GM04503 (cell line): ENCODE measurements around the gene CRCP.
"Not testable (repeated sequence)": the region's sequence is repeated elsewhere in the genome, so short reads cannot be mapped to it uniquely, and the experiment has no call there.

ENCODE experiments used
- DNase-seq: peaks from one replicate; pipeline ENCODE4 v3.0.0-alpha.2; 2012; ENCODE audit warnings: low read depth

CRCP gene

DNA sequence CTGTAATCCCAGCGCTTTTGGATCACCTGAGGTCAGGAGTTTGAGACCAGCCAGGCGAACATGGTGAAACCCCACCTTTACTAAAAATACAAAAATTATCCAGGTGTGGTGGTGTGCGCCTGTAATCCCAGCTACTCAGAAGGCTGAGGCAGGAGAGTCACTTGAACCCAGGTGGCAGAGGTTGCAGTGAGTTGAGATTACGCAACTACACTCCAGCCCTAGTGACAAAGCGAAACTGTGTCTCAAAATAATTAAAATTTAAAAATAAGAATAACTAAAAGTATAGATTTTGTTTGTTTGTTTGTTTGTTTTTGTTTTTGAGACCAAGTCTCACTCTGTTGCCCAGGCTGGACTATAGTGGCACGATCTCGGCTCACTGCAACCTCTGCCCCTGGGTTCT lies 41.4 kb downstream of the CRCP start:
- DNase-seq, result not testable (repeated sequence)

DNA sequence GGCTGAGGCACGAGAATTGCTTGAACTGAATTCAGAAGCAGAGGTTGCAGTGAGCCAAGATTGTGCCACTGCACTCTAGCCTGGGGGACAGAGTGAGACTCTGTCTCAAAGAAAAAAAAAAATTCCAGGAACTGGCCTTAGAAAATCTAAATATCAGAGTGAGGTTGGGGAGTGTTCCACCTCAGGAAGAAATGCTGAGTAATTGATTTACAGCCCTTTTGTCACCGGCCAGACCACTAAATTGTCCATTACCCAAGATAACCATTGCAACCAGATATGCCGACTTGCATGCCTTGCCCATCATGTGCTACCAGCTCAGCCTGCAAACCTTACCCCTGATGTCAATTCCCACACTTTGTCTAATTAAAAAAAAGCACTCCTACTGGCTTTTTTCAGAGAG lies 42.4 kb downstream of the CRCP start:
- no peak for DNase-seq

DNA sequence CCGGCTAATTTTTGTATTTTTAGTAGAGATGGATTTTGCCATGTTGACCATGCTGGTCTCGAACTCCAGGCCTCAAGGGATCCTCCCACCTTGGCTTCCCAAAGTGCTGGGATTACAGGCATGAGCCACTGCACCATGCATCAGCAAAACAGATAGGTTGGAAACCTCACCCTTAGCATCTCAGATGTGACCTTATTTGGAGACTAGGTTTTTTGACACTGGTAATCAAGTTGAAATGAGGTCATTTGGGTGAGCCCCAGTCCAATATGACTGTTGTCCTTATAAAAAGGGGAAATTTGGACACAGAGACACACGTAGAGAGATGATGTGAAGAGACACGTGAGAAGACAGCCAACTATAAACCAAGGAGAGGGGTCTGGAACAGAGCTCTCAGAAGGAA lies 48.0 kb downstream of the CRCP start:
- no peak for DNase-seq

DNA sequence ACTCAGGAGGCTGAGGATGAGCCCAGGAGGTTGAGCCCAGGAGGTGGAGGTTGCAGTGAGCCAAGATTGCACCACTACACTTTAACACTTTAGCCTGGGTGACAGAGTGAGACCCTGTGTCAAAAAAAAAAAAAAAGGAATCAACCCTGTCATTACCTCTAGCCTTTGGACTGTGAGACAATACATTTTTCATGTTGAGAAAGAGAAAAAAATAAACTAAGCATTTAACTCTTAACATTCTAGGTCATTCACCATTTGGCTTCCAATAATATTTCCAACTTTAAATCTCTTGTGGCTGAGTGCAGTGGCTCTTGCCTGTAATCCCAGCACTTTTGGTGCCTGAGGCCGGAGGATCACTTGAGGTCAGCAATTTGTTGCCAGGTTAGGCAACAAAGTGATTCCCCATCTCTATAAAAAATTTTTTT lies 48.6 kb downstream of the CRCP start:
- DNase-seq, result no peak

DNA sequence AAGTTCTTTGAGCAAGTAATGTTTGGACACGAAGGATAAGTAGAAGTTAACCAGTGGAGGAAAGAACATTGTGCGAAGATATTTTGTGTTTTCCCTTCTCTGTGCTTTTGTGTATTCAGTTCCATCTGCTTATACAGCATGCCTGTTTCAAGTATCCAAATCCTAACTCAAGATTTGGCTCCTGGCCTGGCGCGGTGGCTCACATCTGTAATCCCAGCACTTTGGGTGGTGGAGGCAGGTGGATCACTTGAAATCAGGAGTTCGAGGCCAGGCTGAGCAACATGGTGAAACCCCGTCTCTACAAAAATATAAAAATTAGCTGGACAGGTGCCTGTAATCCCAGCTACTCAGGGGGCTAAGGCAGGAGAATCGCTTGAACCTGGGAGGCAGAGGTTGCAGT lies 49.7 kb downstream of the CRCP start:
- DNase-seq, result no peak

DNA sequence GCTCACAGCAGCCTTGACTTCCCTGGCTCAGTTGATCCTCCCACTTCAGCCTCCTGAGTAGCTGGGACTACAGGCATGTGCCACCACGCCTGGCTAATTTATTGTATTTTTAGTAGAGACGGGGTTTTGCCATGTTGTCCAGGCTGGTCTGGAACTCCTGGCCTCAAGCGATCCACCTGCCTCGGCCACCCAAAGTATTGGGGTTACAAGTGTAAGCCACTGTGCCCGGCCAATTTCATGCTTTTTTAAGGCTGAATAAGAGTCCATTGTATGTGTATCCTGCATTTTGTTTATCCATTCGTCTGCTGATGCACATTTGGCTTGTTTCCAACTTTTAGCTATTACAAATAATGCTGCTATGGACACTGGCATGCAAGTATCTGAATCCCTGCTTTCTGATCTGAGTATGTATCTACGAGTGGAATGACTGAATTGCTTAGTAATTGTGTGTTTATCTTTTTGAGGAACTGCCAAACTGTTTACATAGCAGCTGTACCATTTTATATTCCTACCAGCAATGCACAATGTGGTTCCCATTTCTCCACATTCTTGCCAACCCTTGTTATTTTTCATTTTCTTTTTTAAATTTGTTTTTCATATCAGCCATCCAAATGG lies 53.2 kb downstream of the CRCP start:
- DNase-seq, result peak; percentile 73

DNA sequence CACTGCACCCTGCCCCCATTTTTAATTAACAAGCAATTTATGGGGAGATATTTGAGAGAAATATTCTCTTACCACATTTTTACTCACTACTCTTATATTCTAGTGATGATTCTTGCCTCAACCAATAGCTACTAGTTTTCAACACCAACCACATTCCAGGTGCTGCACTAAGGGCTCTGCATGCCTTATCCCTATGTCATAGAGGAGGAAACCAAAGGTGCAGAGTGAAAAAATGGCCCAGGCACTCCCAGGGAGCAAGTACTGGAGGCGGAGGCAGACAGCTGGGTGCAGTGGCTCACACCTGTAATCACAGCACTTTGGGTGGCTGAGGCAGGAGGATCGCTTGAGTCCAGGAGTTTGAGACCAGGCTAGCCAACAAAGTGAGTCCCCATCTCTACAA lies 55.0 kb downstream of the CRCP start:
- DNase-seq, result no peak

DNA sequence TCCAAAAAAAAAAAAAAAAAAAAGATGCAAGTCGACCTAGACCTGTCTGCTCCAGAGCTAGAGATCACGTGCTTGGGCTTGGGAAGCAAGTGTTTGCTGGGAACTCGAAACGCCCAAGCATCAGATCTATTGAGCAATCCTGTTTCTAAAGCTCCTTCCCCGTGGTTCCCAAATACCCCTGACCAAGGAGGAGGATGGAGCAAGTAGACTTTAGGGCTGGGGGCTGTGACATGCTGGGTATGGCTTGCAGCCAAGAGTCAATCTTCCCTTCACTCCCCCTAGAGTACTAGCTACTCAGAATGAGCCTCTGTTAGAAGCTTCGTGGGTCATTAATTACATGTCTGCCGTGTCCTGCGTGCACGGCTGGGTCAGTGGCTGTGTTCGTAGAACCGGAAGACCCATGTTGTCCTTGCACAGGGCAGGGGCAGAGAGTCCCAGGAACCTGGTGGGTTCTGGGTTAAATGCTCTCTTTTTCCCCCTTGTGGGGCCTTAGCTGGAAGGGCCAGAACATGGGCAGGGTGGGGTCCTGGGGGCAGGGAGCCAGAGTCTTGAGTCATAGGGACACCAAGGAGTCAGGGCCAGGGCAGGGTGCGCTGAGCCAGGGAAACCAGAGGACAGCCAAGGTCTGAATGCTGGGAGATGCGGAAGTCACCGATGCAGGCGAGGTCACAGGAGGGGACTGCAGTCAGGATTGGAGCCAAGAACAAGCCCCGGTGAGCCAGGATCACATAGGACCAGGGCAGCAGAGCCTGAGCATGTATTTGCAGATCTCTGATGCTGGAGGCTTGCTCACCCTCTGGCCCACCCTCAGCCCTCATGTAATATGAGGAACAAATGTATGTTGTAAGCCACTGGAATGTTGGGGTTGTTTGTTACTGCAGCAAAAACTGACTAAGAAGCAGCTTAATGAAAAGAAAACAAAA lies 55.9 kb downstream of the CRCP start:
- DNase-seq, result no peak

DNA sequence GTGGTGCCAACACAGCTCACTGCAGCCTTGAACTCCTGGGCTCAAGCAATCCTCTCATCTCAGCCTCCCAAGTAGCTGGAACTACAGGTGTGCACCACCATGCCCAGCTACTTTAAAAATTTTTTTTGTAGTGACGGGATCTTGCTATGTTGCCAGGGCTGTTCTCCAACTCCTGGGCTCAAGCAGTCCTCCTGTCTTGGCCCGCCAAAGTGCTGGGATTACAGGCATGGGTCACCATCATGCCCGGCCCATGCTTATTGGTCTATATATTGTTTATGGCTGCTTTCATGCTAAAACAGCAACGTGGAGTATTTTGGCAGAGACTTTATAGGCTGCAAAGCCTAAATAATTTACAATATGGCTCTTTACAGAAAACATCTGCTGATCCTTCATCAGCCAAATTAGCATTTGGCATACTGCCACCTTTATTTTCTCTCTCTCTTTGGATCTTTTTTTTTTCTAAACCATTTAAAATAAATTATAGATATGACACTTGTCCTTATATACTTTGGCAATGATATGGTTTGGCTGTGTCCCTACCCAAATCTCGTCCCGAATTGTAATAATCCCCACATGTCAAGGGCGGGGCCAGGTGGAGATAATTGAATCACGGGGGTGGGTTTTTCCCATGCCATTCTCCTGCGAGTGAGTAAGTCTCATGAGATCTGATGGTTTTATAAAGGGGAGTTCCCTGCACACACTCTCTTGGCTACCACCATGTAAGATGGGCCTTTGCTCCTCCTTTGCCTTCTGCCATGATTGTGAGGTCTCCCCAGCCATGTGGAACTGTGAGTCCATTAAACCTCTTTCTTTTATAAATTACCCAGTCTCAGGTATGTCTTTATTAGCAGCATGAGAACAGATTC lies 58.1 kb downstream of the CRCP start:
- not testable (repeated sequence) for DNase-seq

DNA sequence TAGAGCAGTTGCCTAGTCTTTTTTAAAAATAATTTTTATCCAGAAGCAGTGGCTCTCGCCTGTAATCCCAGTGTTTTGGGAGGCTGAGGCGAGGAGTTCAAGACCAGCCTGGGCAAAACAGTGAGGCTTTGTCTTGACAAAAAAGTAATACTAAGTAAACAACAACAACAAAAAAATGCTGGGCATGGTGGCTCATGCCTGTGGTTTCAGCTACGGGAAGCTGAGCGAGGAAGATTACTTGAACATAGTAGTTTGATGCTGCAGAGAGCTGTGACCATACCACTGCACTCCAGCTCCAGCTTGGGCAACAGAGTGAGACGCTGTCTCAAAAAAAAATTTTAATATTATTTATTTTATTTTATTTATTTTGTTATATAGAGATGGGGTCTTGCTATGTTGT lies 59.2 kb downstream of the CRCP start:
- no peak for DNase-seq

DNA sequence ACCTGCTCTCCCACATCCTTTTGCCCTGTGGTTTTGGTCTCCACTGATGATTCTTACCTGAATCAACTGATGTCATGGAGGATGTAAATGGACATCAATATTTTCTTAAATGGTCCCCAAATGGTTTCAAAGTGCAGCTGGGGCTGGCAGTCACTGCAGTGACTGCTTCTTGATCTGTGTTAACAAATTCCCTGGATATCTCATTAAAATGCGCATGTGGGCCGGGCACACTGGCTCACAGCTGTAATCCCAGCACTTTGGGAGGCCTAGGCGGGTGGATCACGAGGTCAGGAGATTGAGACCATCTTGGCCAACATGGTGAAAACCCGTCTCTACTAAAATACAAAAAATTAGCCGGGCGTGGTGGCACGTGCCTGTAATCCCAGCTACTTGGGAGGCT lies 60.4 kb downstream of the CRCP start:
- DNase-seq, result not testable (repeated sequence)

DNA sequence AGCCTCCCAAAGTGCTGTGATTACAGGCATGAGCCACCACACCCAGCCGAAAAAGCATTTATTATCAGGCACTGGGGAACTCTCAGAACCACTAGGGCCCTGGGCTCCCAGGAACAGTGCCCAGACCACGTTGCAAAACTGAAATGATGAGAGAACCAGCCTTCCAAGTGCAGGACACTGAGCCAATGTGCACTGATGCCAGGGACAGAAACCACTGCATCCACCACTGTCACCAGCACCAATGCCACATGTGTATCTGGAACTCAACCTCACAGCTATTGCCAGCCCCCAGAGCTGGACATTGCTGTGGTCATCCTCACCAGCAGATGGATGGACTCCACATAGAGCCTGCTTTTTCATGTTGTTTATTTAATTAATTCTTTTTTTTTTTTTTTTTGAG lies 62.3 kb downstream of the CRCP start:
- no peak for DNase-seq

DNA sequence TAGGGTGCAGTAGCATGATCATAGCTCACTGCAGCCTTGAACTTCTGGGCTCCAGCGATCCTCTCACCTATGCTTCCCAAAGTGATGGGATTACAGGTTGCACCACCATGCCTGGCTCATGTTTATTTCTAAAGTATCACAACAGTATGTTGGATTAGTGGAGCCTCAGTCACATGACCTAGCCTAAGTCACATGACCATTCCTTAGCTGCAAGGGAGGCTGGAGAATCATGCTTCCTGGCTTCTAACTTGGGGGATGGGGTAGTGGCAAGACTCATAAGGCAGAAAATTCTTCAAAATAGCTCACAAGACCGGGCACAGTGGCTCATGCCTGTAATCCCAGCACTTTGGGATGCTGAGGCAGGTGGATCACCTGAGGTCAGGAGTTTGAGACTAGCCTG lies 63.6 kb downstream of the CRCP start:
- no peak for DNase-seq

DNA sequence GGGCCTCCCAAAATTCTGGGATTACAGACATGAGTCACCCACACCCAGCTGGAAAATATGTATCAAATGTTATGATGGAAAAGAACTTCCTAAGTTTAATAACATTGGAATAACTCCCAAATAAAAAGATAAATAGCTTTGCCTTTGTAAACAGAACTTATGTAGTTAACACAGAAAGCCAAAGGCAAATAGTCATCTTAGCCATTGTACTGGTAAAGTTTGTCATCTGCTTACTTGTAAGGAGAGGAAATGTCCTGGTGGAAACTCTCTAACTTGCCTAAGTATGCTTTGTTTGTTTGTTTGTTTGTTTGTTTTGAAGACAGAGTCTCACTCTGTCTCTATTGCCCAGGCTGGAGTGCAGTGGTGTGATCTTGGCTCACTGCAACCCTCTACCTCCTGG lies 66.7 kb downstream of the CRCP start:
- no peak for DNase-seq

DNA sequence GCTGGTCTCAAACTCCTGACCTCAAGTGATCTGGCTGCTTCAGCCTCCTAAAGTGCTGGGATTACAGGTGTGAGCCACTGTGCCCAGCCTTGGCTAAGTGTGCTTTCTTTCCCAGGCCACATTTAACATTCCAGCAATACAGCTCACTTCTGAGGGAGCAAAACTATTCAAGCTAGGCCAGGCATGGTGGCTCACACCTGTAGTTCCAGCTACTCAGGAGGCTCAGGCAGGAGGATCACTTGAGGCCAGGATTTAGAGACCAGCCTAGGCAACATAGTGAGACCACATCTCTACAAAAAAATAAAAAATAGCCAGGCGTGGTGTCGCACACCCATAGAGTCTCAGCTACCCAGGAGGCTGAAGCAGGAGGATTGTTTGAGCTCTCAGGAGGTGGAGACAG lies 67.2 kb downstream of the CRCP start:
- no peak for DNase-seq

DNA sequence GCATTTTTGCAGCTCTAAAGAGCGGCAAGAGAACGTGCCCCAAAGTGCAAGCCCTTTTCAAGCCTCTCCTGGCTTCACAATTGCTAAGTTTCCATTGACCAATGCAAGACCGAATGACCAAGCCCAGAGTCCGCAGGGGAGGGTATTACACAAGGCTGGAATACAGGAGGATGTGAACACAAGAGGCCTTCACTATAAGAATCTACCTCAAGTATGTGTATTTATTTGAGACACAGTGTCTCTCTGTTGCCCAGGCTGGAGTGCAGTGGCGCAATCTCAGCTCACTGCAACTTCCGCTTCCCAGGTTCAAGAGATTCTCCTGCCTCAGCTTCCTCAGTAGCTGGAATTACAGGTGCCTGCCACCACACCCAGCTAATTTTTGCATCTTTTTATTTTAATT lies 68.3 kb downstream of the CRCP start:
- no peak for DNase-seq

DNA sequence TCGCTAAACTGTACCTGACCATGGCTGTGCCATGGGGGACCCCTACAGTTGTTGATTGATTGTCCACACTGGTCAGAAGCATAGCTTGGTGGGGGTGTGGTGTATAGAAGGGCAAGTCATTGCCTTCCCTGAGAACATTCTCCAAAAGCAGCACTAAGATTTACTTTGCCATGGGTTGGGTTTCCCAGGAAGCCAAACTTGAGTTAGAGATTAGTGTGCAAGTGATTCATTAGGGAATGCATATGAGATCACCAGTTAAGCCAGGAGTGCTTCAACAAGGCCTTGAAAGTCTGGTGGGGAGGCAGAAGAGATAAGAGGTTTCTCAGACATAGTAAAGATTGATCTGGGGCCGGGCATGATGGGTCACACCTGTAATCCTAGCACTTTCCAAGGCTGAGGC lies 69.1 kb downstream of the CRCP start:
- DNase-seq, result peak; percentile 87

DNA sequence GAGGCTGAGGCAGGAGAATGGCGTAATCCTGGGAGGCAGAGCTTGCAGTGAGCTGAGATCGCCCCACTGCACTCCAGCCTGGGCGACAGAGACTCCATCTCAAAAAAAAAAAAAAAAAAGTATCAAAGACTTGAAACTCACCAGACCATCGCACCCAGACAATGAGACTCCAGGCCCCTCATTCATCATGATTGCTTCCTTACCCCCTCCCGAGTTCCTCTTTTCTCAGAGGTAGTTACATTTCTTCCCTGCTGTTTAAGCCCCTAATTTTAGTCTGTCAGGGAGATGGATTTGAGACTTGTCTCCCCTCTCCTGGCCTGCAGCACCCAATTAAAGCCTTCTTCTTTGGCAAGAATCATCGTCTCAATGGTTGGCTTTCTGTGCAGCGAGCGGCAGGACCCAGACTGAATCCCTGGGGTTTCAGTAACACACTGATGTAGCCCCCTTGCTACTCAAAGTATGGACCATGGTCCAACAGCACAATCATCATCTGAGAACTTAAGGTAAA lies 71.1 kb downstream of the CRCP start:
- no peak for DNase-seq

DNA sequence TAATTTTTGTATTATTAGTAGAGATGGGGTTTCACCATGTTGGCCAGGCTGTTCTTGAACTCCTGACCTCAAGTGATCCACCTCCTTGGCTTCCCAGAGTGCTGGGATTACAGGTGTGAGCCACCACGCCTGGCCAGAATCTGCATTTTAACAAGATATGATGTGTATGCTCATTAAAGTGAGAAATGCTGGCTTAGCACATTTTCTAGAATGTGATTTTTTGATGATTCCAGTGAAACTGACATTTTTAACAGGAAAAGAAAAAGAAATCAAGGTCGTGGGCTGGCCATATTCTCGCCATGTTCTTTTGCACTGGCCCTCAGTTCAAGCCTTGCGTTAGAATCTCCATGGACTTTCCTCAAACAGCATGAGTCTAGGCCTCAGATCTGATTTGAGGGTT lies 72.3 kb downstream of the CRCP start:
- no peak for DNase-seq

DNA sequence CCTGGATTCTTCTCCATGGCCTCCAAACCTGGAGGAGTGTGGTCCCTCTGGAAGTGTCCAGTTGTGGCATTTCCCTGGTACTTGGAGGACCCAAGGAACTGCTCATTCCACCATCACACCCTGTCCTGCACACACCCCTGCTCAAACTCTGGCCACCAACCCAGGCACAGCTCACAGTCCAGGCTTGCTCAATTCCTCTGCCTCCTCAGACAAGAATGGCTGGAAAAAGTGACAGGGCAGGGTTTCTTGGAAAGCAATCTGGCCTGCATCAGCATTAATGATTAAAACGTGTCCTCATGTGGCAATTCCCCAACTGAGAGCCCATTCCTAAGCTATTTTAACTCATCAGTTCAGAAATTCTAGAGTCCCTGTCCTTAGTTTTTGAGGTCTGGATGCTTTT lies 73.3 kb downstream of the CRCP start:
- peak; percentile 79 for DNase-seq

DNA sequence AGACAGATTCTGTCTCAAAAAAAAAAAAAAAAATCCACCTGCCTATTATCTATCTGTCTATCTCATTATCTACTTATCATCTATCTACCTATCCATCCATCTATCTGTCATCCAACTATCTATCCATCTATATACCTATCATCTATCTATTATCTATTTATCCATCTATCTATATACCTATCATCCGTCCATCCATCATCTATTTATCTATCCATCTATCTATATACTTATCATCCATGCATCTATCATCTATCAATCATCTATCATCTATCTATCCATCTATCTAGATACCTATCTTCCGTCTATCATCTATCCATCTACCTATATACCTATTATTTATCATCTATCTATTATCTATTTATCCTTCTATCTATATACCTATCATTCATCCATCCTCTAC lies 74.0 kb downstream of the CRCP start:
- no peak for DNase-seq

DNA sequence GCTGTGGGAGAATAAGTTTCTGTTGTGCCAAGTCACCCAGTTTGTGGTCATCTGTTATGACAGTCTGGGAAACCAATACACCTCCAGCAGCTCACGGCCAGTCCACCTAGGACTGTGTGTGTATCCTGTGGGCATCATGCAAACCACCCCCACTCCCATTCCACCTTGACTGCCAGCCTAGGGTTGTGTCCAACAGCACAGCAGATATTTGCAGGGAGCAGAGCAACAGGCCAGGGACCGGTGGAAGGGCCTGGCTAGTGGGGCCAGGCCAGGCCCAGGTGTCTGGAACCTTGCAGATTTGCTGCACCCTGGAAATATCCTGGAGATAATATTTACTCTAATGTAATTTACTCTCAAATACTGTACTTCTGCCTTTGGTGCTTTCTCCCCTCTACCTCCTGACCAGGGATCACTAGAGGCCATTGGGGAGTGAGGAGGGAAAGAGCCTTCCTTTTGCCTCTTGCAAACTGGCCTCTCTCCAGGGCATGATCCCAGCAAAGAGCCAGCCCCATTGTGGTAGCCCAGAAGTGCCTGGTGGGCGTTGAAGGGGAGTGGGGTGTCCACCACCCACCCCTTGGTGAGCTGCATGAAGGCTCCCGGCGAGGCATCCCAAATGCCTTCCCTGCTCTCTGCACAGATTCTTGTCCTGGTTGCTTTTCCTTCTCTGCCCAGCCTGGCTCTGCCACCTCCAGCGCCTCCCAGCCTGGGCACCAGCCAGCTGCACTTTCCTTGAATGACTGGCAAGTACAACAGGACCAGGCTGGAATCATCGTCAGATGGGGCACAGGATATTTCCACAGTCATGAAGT lies 75.3 kb downstream of the CRCP start:
- DNase-seq, result no peak
